PC-9 (cell line): ENCODE results near the gene F5.

ENCODE experiments used
- CTCF ChIP-seq: fragments of 200-600 bp; sonication (generic); conservative IDR thresholded peaks from 2 replicates; pipeline ENCODE4 v1.6.1; 2017; ENCODE audit warnings: mixed run types, antibody characterized with exemption, mild to moderate bottlenecking, moderate library complexity
- EZH2 ChIP-seq: fragments of 200-600 bp; sonication (generic); IDR thresholded peaks from 2 replicates; pipeline ENCODE4 v1.8.0; 2017; ENCODE audit warnings: antibody characterized with exemption, low read depth

- TF ChIP-seq CTCF (no peak), EZH2 (no peak)
These were observed 40.8 kb downstream of the F5 start for GRCh38 chr1:169545472-169545871.
